Stimulated activated CD8-positive, alpha-beta memory T cell treated with anti-CD3 and anti-CD28 coated beads, Interleukin-4, amount 100 ng/mL, for 24 hours (primary cell): ENCODE measurements around the gene FCN3.
"Not testable (repeated sequence)": the region's sequence is repeated elsewhere in the genome, so short reads cannot be mapped to it uniquely, and the experiment has no call there.

Source experiments
- DNase-seq: peaks from one replicate; pipeline ENCODE4 v3.0.0-alpha.2; 2020; ENCODE audit warnings: low read depth

Gene FCN3

DNA sequence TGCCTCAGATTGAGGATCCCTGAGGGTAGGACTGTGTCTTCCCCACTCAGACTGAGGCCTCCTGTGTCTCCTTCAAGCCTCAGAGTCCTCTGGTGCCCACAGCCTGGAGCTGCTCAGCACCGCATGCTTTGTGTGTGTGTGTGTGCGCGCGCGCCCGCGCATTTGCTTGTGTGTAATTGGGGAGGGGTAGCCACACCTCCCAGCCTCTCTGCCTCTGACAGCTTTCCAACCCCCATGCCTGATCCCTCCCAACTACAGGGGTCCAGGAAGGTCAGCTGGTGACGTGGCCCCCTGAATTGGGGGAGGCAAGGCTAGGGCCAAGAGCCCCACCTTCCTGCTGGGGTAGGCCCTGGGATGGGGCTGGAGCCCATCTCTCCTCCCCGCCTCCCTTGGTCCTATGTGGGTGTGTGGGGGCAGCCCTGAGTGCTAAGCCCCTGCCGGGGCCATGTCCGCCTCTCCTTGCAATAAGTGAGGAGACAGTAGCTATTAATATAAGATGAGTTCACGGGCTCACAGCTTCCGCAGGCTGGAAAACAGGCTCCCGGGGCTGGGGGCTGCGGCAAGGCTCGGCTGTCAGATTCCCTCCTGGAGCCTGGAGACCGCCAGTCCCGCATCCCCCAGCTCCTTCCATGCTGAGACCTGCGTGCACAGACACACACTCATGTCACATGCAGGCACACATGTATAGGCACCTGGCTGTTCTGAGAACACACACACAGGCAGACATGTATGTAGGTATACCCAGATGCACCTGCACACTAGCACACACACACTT, 24.8 kb upstream of the FCN3 start:
- DNase-seq, result no peak

DNA sequence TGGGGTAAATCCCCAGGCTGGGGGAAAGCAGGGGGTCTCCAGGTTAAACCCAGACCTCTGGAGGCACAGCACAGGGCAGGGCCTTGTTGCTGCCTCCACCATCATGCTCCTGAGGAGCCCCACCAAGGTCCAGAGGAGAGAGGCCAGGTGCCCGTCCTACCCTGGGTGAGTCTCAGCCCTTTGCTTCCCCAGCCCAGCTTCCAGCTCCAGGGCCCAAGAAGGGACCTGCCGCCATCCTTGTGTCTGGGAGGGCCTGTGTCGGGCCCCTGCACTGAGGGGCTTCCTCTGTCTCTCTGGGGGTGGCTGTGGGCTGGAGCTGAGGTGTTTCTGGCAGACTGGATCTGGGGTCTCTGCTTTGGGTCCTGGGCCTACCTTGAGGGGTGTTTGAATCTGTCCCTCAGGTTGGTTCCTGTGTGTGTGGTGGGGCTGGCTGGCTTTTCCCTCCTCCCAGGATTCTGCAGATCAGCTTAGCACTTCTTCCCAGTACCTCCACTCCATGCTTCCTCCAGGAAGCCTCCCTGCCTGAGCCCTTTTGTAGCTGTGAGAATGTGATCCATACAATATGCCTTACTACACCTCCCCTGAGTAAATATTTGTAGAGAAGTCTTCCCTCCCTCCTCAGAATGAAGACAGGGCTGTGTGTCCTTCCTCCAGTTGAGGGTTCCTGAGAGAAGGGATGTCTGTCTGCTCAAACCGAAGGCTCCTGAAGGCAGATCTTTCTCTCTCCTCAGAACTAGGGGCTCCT, 24.0 kb upstream of the FCN3 start:
- no peak for DNase-seq

DNA sequence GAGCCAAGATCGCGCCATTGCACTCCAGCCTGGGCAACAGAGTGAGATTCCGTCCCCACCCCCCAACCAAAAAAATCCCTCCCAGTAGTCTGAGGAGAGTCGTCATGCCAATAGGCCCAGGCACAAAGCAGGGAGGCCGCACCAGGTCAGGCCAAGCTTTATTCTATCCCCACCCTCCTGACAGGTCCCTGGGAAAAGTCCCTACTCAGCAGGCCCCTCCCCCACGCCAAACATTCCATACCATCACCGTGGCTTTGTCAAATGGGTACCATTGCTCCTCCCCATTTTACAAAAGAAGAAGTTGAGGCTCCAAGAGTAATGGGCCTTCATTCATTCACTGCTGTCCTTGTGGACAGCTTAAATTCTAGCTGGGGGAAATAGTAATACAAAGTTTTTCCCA, 23.1 kb upstream of the FCN3 start:
- DNase-seq, result no peak

DNA sequence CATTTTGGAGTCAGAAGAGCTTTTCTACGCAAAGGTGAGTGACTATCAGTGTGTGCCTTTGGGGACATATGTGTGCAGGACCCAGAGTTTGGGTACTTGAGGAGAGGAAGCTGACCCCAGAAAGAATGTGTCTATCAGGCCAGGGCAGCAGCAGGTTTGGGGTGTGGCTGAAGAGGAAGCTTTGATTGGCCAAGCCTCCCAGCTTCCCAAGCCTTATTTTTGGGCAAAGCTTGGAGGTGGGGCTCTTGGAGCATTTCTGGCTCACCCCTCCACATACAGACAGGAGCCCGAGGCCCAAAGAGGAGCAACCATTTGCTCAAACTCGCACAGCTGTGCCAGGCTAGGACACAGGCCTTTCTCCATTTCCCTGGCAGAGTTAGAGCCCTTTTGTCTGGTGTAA, 22.5 kb upstream of the FCN3 start:
- DNase-seq, result no peak

DNA sequence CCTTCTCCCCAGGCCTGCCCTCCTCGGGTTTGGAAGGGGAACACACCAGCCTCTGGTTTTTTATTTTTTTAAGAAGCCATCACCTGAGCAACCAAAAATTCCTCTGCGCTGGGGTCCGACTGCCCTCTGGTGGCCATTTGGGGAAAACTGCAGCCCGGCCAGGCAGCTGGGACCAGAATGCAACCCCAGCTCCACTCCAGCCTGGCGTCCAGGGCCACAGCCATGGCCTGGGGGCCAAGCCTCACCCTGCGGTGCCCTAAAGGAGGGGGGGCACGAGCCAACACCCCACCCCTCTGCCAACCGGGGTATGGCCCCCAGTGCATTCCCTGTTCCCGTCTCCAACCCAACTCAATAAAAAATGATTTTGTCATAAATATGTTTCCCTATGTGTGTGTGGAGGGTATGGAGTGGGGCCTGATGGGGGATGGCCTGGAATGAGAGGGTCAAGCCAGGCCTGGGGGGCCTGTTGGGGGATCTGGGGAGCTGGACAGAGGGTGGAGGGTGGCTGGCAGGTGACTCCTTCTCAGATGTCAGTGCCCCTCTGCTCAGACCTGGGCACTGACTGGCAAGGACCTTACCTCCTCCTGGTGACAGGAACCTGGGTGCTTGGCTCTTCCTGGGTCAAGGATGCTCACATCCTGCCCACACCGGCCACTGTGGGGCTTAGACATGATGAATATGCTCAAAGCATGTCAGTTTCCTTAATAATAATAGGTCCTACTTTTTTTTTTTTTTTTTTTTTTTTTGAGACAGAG, 21.0 kb upstream of the FCN3 start:
- DNase-seq, result peak; percentile 63

DNA sequence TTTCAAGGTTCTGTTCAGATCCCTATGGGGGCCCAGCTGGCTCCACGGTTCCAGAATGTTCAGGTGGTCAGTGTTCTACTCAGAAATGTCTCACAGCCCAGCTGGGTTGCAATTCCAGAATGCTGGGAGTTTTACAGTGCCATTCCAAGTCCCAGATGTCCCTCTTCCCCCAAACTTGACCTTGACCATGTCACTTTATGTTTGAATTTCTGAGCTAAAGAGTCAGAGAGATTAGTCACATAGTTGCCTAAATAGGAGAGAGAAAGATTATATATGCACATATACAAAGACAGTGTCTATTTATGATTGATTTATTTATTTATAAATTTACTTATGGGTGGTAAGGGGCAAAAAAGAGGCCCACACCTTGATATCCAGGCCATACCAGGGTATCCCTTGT, 20.3 kb upstream of the FCN3 start:
- DNase-seq, result no peak

DNA sequence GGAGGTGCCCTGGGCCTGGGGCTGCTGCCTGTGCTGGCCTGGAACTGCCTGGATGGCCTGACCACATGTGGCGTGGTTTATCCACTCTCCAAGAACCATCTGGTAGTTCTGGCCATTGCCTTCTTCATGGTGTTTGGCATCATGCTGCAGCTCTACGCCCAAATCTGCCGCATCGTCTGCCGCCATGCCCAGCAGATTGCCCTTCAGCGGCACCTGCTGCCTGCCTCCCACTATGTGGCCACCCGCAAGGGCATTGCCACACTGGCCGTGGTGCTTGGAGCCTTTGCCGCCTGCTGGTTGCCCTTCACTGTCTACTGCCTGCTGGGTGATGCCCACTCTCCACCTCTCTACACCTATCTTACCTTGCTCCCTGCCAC, 19.6 kb upstream of the FCN3 start:
- DNase-seq, result no peak

DNA sequence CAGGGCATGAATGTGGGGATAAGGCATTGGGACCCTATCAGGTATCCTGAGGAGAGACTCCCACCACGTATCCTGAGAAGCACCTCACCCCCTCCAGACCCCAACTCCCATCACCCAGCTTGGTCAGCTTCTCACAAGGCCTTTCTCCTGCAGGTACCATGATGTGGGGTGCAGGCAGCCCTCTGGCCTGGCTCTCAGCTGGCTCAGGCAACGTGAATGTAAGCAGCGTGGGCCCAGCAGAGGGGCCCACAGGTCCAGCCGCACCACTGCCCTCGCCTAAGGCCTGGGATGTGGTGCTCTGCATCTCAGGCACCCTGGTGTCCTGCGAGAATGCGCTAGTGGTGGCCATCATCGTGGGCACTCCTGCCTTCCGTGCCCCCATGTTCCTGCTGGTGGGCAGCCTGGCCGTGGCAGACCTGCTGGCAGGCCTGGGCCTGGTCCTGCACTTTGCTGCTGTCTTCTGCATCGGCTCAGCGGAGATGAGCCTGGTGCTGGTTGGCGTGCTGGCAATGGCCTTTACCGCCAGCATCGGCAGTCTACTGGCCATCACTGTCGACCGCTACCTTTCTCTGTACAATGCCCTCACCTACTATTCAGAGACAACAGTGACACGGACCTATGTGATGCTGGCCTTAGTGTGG, 19.1 kb upstream of the FCN3 start:
- no peak for DNase-seq

DNA sequence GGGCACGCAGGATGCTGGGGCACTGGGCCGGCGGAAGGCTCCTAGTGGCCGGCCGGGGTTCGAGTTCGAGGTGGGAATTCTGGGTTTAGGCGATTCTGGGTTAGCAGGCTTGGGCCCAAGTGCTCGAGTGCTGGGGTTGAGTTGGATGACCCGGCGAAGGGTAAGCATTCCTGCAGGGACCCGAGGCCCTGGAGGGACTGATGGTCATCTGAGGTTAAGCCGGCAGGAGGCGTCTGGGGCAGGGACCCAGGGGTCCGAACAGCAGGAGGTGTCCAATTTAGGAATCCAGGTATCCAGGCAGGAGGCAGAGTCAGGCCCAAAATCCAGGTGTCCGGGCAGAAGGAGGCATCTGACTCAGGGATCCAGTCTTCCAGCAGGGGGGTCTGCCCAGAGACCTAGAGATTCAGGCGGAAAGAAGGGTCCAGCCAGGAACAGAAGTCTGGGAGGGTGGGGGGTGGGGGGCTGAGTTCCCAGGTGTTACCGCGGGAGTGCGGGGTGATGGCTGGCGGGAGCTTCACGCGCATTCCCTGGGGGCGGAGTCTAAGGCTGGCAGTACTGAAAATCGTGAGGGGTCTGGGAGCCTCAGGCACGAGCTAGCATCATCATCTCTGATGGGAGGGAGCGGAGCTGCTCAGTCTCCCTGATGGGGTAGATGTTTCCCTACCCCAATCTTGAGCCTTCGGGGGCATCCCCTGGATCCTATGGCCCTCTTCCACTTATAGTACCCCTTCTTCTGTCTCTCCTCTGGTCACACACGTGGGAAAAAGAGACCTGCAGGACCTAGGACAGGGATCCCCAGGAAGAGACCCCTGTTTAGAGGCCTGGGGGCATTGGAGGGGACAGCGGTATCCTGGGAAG, 18.4 kb upstream of the FCN3 start:
- DNase-seq, result no peak

DNA sequence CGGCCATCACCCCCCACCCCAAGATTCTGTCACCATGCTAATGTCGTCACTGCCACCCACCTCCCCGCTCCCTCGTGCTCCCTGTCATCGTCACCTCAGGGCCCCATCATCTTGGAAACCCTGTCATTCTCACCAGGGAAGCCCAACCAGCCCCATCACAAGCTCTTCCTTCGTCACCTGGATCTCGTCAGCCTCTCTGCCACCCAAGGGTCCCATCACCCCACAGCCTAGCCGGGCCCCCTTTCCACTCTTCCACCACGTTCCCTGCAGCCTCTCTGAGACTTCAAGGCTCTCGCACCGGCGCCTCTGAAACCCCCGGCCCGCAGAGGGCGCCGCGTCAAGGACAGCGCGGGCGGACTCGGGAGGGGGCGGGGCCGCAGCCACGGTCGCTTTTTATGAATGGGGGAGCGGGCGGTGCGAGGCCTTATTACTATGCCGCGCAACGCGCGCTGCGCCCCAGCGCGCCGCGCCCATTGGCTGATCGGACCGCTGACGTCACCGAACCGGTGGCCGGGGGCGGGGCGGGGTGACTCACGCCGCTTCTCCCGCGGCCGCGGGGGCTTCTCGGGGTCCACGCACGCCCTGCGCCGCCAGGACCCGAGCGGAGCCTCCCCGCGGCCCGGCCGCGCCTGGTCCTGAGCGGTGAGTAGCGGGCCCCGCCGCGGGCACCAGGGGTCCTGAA, 17.6 kb upstream of the FCN3 start, which contains the start of gene GPR3:
TSS of gene GPR3 (plus strand) at position 527 of the 682 bp plus-strand sequence. CDS start 1,177 bp downstream, outside the sequence.
- DNase-seq, result peak; percentile 89

DNA sequence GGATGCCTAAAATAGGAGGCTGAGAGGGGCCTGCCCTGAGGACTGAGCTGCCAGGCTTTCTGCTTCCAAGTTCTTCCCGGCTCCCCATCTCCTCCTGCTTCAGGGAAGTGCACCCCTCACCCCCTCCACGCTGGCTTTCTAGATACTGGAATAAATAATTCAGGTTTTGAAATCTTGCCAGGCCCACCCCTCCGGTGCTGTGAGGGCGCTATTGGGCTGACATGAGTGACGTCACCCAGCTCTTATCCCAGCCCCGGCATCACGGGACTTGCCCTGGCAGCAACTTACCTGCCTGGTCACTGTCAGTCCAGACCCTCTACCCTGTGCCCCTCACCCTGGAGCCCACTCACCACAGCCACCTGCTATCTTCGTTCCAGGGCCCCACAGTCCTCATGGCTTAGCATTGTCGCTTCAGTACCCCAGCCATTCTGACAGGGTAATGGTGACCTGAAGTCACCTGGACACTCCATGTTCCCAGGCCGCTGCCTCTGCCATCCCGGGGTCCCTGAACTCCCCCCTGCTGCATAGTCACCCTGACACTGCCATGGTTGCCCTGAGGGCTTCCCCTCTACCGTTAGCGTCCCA, 17.0 kb upstream of the FCN3 start:
- DNase-seq, result no peak

DNA sequence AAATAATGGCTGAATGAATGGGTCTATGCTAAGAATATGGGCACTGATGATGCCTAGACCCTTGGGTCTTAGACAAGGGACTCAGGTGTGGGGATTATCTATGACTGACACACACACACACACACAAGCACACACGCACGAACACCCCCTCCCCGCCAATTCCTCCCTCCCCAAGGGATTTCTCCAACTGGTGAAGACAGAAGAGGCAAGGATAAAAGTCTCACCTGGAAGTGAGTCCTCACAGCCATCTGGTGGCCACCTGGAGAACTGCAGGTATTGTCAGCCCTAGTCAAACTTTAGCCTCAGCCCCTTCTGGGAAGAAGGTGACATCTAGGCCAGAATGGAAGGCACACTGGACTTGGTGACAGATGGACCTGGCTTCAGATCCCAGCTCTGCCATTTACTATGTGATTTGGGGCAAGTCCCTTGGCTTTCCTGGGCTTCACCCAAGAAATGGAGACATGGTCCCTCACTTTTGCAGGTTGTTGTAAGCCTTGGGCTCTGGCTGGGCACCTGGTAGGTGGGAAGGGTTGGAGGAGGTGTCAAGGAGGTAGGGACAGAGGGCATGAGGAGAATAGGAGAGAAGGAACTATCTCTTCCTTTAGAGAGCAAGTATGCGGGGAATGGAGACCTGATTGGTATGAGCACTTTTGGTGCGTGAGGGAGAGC, 13.8 kb upstream of the FCN3 start:
- DNase-seq, result peak; percentile 55

DNA sequence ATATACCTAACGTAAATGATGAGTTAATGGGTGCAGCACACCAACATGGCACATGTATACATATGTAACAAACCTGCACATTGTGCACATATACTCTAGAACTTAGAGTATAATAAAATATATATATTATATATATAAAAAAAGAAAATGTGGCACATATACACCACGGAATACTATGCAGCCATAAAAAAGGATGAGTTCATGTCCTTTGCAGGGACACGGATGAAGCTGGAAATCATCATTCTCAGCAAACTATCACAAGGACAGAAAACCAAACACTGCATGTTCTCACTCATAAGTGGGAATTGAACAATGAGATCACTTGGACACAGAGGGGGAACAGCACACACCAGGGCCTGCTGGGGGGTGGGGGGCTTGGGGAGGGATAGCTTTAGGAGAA, 10.2 kb upstream of the FCN3 start:
- not testable (repeated sequence) for DNase-seq

DNA sequence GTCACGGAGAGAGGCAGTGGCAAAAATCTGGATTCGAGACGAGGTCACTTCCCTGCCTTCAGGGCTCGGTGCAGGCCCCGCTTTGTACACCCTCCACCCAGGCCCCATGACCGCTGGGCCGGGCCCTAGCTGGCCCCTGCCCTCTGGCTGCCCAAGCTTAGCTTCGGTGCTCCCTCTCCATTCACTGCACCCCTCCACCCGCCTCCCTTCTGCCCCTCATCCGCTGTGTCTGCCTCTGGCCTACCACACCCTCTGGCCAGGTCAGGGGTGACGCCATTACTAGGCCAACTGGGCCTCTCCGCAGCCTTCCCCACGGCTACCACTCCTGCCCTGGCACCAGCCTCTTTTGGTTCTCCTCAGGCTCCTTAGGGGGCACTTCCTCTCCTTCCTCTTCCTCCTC, 9.0 kb upstream of the FCN3 start:
- DNase-seq, result no peak

DNA sequence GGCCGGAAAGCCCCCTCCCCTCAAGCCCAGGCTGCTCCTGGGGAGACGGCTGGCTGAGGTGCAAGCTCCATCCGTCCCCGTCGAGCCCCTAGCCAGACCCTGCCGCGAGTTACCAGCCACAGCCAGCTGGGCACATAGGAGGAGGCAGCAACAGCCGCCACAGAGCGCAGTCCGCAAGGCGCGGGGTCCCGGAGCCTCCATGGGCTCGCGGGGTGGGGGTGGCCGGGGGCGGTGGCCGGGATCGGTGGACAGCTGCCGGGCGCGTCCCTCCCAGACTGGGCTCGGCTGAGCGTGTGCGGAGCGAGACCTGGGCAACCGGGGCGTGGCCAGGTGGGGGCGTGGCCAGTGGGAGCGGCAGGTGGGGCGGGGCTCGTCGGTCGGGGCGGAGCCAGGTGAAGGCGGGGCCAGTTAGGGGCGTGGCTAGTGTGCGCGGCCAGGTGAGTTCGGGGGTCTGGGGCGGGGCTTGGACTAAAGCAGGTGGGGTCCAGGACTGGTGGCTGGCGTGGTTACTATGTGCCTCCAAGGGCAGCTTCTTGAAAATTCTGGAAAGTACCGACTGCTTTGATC, 8.5 kb upstream of the FCN3 start, which contains the start of gene CD164L2:
TSS of gene CD164L2 (minus strand) at position 295 of the 567 bp plus-strand sequence. CDS start at position 201, 94 bp downstream.
- DNase-seq, result no peak

DNA sequence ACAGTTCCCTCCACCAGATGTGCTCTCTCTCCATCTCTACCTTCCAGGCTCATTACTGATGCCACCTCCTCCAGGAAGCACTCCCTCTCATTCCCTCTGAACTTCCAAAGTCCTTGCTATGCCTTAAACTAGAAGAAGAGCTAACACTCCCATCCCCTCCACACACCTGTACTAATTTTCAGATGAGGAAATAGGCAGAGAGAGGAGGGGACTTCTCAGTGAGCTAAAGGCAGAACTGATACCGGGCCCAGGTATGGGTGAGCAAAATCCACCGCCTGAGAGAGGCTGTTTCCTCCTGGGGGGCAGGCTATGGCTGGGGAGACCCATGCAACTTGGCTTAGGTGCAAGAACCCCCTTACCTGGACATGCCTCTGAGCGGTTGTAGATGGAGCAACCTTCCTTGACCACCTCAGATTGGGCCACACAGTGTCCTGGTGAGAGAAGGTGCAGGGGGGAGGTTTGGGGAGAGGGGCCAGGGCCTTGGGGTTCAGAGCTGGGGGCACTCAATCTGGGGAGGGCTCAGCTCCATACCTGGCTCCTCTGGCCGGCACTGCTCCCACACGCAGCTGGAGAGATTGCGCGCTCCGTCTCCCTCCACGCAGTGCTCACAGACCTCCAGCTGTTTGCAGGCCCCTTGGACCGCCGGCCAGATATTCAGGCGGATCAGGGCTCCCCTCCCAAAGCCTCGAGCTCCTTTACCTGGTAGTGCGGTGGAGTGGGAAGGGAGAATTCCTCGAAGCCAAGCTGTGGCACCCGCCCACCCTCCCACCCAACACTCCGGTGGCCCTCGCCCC, 7.5 kb upstream of the FCN3 start:
- DNase-seq, result no peak

DNA sequence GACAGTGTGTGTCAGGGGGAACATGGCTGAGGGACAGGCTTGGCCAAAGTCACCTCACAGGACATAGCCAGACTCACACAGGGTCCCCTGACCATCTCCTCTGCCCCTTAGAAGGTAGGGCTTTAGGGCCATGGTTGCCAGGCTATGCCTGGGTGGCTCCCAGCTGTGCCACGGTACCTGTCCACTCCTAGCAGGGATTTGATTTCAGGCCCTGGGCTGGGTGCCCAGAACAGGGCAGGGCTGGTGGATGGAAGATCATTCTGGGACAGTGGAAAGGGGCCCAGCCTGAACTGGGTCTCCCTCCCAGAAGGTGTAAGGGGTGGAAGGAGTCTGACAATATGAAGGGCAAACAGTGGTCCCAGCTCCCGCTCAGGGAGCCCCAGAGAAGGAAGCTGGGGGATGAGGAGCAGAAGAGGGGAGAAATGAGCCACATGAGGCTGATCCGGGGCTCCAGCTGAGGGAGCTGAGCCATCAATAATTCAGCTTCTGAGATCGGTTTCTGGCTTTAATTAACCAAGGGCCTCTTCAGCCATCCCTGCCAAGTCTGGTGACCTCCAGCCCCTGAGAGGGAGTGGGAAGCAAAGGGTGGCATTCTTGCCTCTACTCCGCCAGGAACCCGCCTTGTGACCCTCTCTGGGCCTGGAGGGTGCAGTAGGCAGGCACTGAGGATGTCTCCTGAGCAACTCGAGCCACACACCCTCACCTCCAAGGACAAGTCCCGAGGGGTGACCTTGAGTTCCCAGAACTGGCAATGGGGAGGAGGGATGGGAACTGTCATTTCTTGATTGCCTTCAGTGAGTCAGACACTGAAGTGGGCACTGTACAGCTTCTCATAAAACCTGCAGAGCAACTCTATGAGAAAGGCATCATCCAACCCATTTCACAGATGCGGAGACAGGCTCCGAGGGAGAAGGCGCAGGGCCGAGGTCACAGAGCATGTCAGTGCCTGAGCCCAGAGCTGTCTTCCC, 6.4 kb upstream of the FCN3 start:
- no peak for DNase-seq
